SKM-1 (cell line): ENCODE data around the gene TMPRSS3.
"Not testable (repeated sequence)": the region's sequence is repeated elsewhere in the genome, so short reads cannot be mapped to it uniquely, and the experiment has no call there.

Experiments
- DNase-seq: peaks from one replicate; lab custom pipeline; 2025; ENCODE audit not compliant: unreplicated experiment; lab: John Stamatoyannopoulos, UW

The TMPRSS3 gene

GRCh38 chr21:42409366-42409765 lies 13.5 kb upstream of the TMPRSS3 start:
- no peak for DNase-seq

- not testable (repeated sequence) for DNase-seq
Measured at GRCh38 chr21:42408718-42409117, 12.9 kb upstream of the TMPRSS3 start.

- DNase-seq: no peak
Measured at GRCh38 chr21:42407476-42407875, 11.6 kb upstream of the TMPRSS3 start.

GRCh38 chr21:42406866-42407265 lies 11.0 kb upstream of the TMPRSS3 start:
- DNase-seq: no peak

DNA sequence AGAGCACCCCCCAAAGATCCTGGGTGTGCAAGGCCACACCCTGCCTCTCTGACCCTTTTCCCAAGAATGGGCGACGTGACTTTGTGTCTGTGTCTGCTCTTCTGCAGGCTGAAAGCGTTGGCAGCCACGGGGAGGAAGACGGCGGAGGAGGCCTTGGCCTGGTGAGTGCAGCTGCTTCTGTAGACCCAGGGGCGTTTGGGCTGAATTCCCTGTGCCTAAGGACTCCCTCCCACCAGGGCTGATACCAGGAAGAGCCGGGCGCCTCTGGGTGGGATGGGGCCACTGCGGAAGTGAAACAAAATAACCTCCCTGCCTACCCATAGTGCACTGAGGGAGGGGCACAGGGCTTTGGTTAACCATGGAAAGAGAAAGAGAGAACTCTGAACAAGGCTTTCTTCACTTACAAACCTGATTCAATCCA lies 10.4 kb upstream of the TMPRSS3 start:
- DNase-seq: no peak

DNA sequence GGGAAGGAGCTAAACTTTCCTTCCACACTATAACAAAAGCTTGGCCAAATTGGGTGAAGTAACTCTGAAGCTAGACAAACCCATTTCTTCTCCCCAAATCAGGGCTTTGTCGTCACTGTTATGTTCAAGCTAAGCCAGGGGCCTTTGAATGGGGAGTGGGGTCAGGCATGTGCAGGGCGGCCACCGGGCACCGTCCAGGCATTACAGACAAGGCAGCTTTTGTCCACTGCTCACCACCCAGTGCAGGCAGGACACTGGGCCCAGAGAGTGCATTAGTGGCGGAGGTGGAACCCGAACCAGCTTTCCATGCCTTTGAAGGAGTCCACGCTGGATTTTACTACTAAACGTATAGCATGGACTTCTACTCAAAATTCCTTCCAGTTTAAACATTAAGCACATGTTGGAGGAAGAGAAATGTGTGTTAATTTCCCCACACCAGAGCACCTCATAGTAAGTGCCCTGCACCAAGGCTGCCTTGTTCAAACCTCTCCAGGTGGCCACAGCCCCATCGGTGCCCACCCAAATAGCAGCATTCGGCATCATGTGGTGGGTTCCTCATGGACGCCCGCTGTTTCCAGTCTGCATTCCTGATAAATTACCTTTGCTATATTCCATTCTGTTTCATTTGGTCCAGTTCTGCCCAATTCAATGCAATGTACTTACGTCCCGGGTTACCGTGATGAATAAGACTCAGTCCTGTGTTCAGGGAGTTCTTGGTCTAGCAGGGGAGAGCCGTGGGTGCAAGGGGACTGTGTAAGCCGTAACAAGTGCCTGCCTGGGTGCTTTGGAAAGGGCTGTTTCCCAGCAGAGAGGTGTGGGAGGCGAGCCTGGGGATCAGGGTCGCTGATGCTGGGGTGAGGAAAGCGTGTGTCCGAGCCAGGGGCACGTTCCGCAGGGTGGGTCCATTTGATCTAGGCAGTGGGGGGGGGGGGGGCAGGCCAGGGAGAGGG lies 9.5 kb upstream of the TMPRSS3 start:
- no peak for DNase-seq

DNA sequence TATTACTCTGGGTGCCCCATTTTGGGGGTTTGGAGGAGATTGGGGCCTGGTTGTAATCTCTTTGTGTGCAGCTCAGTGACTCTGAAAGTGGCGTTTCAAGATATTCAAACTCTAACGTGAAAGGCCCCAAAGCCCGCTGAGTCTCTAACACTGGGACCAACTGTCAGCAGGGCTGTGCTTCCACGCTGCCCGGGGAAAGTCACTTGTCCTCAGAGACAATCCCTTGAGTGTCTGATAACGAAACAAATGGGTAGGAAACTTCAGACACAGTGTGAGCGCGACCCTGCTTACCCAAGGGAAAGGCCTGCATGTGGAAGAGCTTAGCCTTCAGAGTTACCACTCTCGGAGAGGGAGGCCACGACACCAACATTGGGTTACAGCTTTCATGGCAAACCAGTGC lies 8.7 kb upstream of the TMPRSS3 start:
- DNase-seq: no peak

DNA sequence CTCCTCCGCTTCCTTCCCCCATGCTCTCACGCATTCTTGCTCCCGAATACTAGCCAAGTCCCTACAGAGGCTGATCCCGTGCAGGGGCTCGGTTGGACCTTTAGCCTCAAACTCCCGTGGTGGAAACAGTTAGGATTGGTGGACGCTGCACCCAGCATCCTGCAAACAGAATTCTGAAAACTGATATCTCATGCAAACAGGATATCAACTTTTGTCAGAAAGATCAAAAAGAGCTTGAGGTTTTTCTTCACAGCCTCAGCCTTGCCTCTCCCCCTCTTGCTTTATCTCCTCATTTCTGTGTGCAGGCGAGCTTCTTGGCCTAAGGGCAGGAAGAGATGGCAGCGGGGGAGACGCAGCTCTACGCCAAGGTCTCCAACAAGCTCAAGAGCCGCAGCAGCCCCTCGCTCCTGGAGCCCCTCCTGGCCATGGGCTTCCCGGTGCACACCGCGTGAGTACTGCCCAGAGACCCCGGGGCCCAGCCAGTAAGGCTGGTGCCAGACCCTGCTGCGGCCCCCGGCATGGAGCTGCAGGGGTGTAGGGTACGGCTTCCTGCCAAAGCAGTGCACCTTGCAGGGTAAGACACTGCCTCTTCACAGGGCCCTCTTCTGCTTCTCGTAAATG lies 7.9 kb upstream of the TMPRSS3 start, which contains the start of gene UBASH3A:
Gene UBASH3A (plus strand): TSS at position 292 of the 621 bp plus-strand sequence. CDS start 44 bp downstream, at position 336.
- DNase-seq: no peak

GRCh38 chr21:42401820-42402251 lies 6.0 kb upstream of the TMPRSS3 start:
- no peak for DNase-seq

DNA sequence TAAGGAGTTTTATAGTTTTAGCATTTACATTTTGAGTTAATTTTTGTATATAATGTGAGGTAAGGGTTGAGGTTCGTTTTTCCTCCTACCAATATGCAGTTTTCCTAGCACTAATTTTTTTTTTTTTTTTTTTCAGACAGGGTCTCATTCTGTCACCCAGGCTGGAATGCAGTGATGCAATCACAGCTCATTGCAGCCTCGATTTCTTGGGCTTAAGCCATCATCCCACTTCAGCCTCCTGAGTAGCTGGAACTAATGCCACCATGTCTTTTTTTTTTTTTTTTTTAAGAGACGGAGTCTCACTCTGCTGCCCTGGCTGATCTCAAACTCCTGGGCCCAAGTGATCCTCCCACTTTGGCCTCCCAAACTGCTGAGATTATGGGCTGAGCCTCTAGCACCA lies 5.3 kb upstream of the TMPRSS3 start:
- no peak for DNase-seq

DNA sequence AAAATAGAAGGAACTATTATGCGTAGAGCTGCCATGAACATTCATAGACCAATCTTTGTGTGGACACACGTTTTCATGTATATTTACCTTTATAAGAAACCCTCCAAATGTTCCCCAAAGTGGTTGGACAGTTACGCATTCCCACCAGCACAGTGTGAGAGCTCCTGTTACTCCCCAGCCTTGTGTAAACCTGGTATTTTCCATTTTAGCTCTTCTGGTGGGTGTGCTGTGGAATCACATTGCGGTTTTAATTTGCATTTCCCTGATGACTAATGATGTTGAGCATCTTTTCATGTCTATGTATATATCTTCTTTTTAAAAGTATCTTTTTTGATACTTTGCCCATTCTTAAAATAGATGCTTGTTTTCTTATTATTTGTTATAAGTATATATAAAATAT lies 4.7 kb upstream of the TMPRSS3 start:
- no peak for DNase-seq

- no peak for DNase-seq
Measured at GRCh38 chr21:42398436-42399028, 2.7 kb upstream of the TMPRSS3 start.

DNA sequence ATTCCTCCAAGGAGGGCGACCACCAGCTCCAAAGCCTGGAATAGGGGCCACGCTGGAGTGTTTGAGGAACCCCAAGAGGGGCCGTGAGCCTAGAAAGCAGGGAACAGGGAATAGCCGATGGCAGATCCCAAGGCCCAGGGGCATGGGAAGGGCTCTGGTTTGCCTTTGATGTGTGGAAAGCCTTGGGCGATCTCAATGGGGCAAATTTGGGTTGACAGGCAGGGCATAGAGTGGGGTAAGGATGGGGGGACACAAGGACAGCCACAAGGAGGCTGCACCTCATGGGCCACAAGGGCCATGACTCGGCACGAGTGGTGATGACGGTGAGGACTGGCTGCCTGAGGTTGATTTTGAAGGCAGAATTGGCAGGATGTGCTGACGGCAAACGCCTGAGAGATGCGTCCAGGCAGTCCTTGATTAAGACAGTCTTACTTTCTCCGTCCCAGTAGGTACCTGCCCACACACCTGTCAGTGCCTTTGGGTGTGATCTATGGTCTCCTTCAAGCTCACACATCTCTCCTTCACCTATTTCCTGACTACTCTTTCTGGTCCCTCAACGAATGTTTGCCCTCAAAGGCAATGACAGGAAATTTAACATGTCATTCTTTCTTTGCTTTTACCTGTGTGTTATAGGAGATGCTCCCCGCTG lies 2.0 kb upstream of the TMPRSS3 start:
- no peak for DNase-seq

- no peak for DNase-seq
Measured at GRCh38 chr21:42396799-42397745, 1.2 kb upstream of the TMPRSS3 start.

DNA sequence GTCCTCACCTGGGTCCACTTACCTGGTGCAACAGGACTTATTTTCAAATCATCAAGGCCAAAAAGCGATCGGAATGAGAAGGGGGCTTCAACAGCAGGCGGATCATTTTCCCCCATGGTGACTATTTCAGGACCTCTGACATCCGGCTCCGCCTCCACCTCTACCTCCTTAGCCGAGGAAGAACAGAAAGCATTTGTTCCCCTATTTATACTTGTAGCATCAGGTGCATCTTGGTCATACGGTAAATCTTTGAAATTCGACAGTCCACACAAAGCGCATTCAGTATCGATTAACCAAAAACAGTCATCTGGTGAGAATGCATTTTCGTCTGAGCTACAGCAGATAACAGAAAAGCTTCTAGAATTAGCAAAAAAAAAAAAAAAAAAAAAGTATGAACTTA lies 550 bp downstream of the TMPRSS3 start:
- DNase-seq: no peak

- no peak for DNase-seq
Measured at GRCh38 chr21:42393443-42393950, 2.4 kb downstream of the TMPRSS3 start.

DNA sequence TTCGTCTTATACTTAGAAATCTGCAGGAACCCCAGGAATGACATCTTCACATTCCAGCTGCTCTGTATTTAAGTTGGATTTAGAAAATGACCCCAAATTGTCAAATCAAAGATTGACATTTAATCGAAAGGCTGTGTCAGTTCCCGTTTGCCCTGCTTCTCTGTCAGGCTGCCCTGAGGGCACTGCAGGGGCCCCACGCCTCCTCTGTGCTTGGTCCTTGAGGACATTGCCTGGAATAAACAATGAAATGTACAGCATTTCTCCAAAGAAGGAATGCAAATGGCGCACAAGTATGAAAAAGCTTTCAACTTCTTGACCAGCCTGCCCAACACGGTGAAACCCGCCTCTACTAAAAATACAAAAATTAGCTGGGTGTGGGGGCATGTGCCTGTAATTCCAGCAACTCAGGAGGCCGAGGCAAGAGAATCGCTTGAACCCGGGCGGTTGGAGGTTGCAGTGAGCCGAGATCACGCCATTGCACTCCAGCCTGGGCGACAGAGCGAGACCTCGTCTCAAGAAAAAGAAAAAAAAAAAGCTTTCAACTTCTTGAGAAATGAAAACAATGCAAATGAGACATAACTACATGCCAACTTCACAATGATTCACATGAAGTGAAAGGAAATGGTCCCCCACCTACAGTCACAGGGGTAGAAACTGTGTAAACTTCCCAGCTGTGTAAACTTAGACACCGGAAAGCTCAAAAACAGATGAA lies 3.0 kb downstream of the TMPRSS3 start:
- DNase-seq: no peak

DNA sequence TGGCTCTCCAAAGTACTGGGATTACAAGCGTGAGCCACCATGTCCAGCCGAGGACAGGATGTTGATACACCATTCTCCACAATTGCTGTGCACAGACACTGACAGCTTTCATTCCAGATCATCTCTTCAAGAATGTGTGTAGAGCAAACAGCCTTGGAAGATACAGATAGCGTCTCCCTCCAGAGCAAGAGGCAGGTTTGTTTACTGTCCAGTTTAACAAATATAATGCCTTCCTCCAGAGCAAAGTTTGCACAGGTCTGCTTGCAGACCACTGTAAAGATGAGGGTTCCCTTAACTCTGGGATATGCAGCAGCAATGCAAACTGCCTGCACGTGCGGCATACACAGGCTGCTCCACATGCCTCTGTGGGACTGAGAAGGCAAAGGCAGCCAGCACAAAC lies 4.6 kb downstream of the TMPRSS3 start:
- no peak for DNase-seq

GRCh38 chr21:42390696-42391095 lies 5.2 kb downstream of the TMPRSS3 start:
- DNase-seq: no peak
